Loucy (cell line): ENCODE results near the gene HSD17B4.

Source experiments
- CTCF ChIP-seq: fragments of 200-600 bp; sonication (generic); conservative IDR thresholded peaks from 2 replicates; pipeline ENCODE4 v1.5.1; 2014; ENCODE audit warnings: mild to moderate bottlenecking, antibody characterized with exemption, low read length
- EZH2phosphoT487 ChIP-seq: fragments of 200-600 bp; IDR thresholded peaks from 2 replicates; pipeline ENCODE4 v1.6.1; 2018; ENCODE audit warnings: antibody characterized with exemption, mild to moderate bottlenecking, moderate library complexity, borderline replicate concordance

GRCh38 chr5:119524485-119524884, 72.2 kb downstream of the HSD17B4 start:
- no peak for TF ChIP-seq CTCF
- TF ChIP-seq EZH2phosphoT487: no peak
